Muscle layer of duodenum (tissue), 2 donors: ENCODE data around the gene ELK4.

Source experiments
- H3K27ac ChIP-seq: one replicate; pipeline ENCODE4 v1.7.0; 2013; ENCODE audit warnings: mild to moderate bottlenecking, low read length
- H3K27me3 ChIP-seq: one replicate; pipeline ENCODE4 v1.7.0; 2013; ENCODE audit warnings: low read depth, mild to moderate bottlenecking, control low read depth, low read length
- H3K36me3 ChIP-seq, 2 donors: one replicate each; pipeline ENCODE4 v1.7.0; 2013; ENCODE audit warnings: low read length in 2 of 2, control low read depth in 1 of 2, mild to moderate bottlenecking in 1 of 2; ENCODE audit not compliant: insufficient read depth in 2 of 2, control insufficient read depth in 1 of 2
- H3K4me1 ChIP-seq, 2 donors: one replicate each; pipeline ENCODE4 v1.7.0; 2013; ENCODE audit warnings: low read length in 2 of 2, mild to moderate bottlenecking in 2 of 2, control low read depth in 1 of 2, moderate library complexity in 1 of 2; ENCODE audit not compliant: insufficient read depth in 2 of 2, control insufficient read depth in 1 of 2
- H3K4me3 ChIP-seq, 2 donors: one replicate each; pipeline ENCODE4 v1.7.0; 2013; ENCODE audit warnings: low read length in 2 of 2, low read depth in 1 of 2, mild to moderate bottlenecking in 1 of 2
- H3K9me3 ChIP-seq, 2 donors: one replicate each; pipeline ENCODE4 v1.7.0; 2013; ENCODE audit warnings: low read length in 2 of 2, control low read depth in 1 of 2, mild to moderate bottlenecking in 1 of 2; ENCODE audit not compliant: control insufficient read depth in 1 of 2
- donor health status: healthy.

Gene ELK4

GRCh38 chr1:205662791-205663190, 31.0 kb upstream of the ELK4 start:
- Histone ChIP-seq H3K9me3 (no peaks in the 10 kb centered on the region), H3K4me3 (no peak overlapping the region), H3K27ac (no peak overlapping the region), H3K27me3 (no peaks in the 10 kb centered on the region), H3K4me1 (peaks cover 8% of the 10 kb centered on the region in 2 donors), H3K36me3 (no peaks in the 10 kb centered on the region)

DNA sequence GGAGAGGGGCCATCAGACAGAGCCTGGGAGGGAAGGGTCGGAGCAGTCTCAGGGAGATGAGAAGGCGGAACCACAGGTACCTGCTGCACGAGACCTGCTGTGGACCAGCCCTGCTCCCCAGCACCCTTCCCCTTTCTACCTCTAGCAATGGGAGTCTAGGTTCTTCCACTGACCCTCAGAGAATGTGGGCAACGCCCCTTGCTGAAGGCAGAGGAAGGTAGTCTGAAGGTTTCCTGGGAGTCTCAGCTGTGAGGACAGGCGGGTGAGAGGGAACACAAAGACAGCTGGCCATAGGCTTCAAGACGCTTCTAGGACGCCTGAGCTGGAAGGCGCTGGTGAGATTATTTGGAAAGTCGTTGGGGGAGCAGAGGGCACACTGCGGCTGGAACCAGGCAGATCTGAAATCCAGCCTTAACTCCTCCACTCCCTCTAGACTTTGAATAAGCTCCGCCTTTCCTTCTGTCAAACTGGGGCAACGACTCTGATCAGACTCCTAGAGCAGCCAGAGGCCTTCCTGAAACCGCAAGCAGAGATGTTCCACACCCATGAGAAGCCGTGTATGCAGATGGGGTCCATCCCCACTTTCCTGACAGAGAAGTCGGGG, 30.4 kb upstream of the ELK4 start:
- H3K36me3 ChIP-seq = no peaks in the 10 kb centered on the region
- H3K4me3 ChIP-seq = no peak overlapping the region
- H3K27ac ChIP-seq = no peak overlapping the region
- no peaks in the 10 kb centered on the region for H3K27me3 ChIP-seq
- no peaks in the 10 kb centered on the region for H3K9me3 ChIP-seq
- H3K4me1 ChIP-seq = peaks cover 7 to 8% of the 10 kb centered on the region in 2 donors

DNA sequence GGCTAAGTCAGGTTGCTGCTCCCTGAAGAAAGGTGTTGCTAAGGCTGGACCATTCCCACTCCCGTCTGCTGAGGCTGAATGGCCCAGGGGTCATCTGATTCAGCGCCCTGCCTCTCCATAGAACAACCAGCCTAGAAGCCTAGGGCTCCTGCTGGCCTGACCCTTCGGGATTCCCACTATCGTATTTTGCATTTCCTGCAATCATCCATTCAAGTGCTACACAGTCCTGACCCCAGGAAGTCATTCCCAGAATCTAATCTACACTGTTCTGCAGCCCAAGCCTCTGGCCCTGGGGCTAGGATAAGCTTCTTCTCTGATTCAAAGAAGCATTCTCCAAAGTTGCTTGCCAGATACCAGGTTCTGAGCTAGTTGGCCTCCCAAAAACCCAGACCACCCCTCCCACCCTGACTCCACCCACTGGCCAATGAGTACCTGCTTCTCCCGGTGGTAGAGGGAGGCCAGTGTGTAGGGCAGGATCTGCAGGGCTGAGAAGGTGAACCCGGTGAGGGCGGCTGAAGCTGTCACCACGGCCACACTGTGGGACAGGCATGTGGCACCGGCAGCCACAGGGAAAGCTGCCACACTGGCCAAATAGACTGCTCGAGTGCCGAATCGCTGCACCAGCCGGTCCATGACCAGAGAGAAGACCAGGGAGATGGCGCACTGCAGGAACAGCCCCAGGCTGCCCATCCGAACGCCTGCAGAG, 29.8 kb upstream of the ELK4 start:
- Histone ChIP-seq H3K4me3 (no peak overlapping the region), H3K27me3 (no peaks in the 10 kb centered on the region), H3K4me1 (peaks cover 7 to 8% of the 10 kb centered on the region in 2 donors), H3K36me3 (no peaks in the 10 kb centered on the region), H3K9me3 (no peaks in the 10 kb centered on the region), H3K27ac (no peak overlapping the region)

DNA sequence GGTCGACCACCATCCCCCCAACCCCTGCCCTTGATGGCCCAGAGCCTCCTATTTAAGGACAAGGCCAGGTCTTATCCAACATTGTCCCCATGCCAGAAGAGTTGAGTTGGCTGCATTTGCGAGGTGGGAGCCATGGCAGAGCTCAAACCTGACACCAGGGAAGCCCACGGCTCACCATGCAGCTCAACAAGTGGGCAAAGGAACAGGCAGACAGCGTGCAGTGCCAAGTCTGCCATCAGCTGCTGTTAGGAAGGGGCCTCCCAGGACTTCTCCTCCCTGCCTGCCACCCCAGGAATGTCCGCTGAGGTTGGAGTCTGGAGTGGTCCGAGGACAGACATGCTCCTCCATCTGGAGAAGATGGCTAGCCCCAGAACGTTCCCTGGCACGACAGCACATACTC, 28.6 kb upstream of the ELK4 start:
- Histone ChIP-seq H3K27ac (no peak overlapping the region), H3K27me3 (no peaks in the 10 kb centered on the region), H3K4me1 (peaks cover 4 to 7% of the 10 kb centered on the region in 2 donors), H3K36me3 (no peaks in the 10 kb centered on the region), H3K9me3 (no peaks in the 10 kb centered on the region), H3K4me3 (no peak overlapping the region)

- no peak overlapping the region for H3K27ac ChIP-seq
- no peaks in the 10 kb centered on the region for H3K27me3 ChIP-seq
- H3K4me1 ChIP-seq = peaks cover 0 to 7% of the 10 kb centered on the region in 2 donors
- no peak overlapping the region for H3K4me3 ChIP-seq
- H3K9me3 ChIP-seq = no peaks in the 10 kb centered on the region
- no peaks in the 10 kb centered on the region for H3K36me3 ChIP-seq
Measured at GRCh38 chr1:205658943-205659581, 27.3 kb upstream of the ELK4 start.

- Histone ChIP-seq H3K27me3 (no peaks in the 10 kb centered on the region), H3K4me1 (peaks cover 0 to 7% of the 10 kb centered on the region in 2 donors), H3K27ac (no peak overlapping the region), H3K4me3 (no peak overlapping the region), H3K9me3 (no peaks in the 10 kb centered on the region), H3K36me3 (no peaks in the 10 kb centered on the region)
Measured at GRCh38 chr1:205656236-205656635, 24.4 kb upstream of the ELK4 start.

DNA sequence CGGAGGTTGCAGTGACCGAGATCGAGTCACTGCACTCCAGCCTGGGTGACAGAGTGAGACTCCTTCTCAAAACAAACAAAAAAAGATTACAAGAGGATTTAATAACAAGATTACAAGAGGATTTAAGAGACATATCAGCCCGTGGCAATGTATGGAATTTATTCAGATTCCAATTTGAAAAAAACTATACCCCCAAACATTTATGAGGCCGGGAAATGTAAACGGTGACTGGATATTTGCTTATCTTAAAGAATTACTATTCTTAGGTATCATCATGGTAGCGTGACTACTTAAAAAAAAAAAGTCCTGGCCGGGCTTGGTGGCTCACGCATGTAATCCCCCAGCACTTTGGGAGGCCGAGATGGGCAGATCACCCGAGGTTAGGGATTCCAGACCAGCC, 21.2 kb upstream of the ELK4 start:
- Histone ChIP-seq H3K27me3 (no peaks in the 10 kb centered on the region), H3K4me1 (no peaks in the 10 kb centered on the region), H3K9me3 (no peaks in the 10 kb centered on the region), H3K4me3 (no peak overlapping the region), H3K36me3 (no peaks in the 10 kb centered on the region), H3K27ac (no peak overlapping the region)

DNA sequence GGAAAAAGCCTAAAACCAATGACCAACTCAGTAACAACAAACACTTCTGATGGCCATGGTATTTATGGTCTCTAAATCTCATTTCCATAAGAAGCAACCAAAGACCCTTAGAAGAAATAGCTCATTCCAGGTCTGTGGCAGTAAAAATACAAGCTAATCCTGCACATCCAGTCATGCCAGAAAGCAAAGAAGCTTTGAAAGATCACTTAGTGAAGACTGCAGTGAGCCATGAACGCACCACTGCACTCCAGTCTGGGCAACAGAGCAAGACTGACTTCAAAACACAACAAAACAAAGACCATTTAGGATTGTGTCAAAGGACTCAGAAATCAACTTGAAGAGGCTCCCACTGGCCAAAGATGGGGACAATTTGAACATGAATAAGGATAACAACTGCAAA, 18.4 kb upstream of the ELK4 start:
- Histone ChIP-seq H3K27ac (no peak overlapping the region), H3K4me3 (no peak overlapping the region), H3K4me1 (no peaks in the 10 kb centered on the region), H3K27me3 (no peaks in the 10 kb centered on the region), H3K9me3 (no peaks in the 10 kb centered on the region), H3K36me3 (no peaks in the 10 kb centered on the region)

DNA sequence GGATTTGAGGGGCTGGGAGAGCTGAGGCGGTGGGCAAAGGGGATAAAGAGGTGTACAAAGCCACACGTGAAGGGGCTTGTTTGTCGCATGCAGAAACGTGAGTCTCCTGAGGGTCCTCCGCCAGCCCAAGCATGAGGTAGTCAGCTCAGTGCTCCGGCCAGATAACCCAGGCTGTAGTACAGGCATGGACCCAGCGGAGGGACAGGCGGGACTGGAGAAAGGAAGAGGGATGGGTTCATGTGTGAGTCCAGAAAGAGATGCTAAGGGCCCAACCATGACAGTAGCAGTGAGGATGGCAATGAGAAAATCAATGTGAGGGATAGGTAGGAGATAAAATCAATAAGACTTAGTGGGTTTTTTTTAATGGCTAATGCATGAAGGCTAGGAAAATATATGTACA, 13.7 kb upstream of the ELK4 start:
- no peak overlapping the region for H3K27ac ChIP-seq
- H3K4me1 ChIP-seq = no peaks in the 10 kb centered on the region
- no peaks in the 10 kb centered on the region for H3K36me3 ChIP-seq
- no peaks in the 10 kb centered on the region for H3K27me3 ChIP-seq
- H3K9me3 ChIP-seq = no peaks in the 10 kb centered on the region
- no peak overlapping the region for H3K4me3 ChIP-seq

DNA sequence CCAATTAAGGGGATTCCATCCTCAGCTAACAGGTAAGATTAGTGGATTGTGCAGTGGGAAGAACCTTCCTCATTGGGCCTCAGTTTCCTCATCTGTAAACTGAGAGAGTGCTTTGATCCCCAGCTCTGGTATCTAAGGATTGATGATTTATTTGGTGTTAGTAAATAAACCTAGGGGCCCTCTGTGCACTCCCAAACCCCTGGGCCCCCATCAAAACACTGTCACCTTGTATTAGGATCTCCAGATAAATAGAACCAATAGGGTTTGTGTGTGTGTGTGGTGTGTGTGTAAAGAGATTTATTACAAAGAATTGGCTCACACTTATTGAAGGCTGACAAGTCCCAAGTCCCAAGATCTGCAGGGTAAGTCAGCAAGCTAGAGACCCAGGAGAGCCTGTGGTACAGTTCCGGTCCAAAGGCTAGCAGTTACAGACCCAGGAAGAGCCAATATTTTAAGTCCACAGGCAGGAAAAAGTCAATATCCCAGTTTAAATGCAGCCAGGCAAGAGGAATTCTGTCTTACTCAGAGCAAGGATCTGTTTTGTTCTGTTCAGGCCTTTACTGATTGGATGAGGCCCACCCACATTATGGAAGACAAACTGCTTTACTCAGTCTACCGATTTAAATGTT, 11.0 kb upstream of the ELK4 start:
- Histone ChIP-seq H3K4me3 (no peak overlapping the region), H3K27ac (no peak overlapping the region), H3K4me1 (no peaks in the 10 kb centered on the region), H3K27me3 (no peaks in the 10 kb centered on the region), H3K36me3 (no peaks in the 10 kb centered on the region), H3K9me3 (no peaks in the 10 kb centered on the region)

GRCh38 chr1:205639567-205639966, 7.8 kb upstream of the ELK4 start:
- H3K27me3 ChIP-seq = no peaks in the 10 kb centered on the region
- no peak overlapping the region for H3K27ac ChIP-seq
- no peak overlapping the region for H3K4me3 ChIP-seq
- H3K9me3 ChIP-seq = no peaks in the 10 kb centered on the region
- H3K36me3 ChIP-seq = no peaks in the 10 kb centered on the region
- H3K4me1 ChIP-seq = no peaks in the 10 kb centered on the region
